HG02943 (cell line): Measurements from ENCODE around the gene SERPINA5.
"Not testable (repeated sequence)": the region's sequence is repeated elsewhere in the genome, so short reads cannot be mapped to it uniquely, and the experiment has no call there.

Source experiments
- ATAC-seq: cut with Tn5 transposase; IDR thresholded peaks from one replicate; pipeline ENCODE4 v1.9.1; 2021; ENCODE audit warnings: mild to moderate bottlenecking, low read depth, moderate library complexity; ENCODE audit not compliant: unreplicated experiment

Gene SERPINA5

GRCh38 chr14:94573475-94574277 is 7.5 kb upstream of the SERPINA5 start:
- ATAC-seq, result no peak

GRCh38 chr14:94574336-94574735 is 6.9 kb upstream of the SERPINA5 start:
- no peak for ATAC-seq

GRCh38 chr14:94575730-94576585 is 5.3 kb upstream of the SERPINA5 start:
- ATAC-seq, result no peak

GRCh38 chr14:94577472-94577871 is 3.8 kb upstream of the SERPINA5 start:
- not testable (repeated sequence) for ATAC-seq

- ATAC-seq, result no peak
These were observed 2.5 kb upstream of the SERPINA5 start for GRCh38 chr14:94578712-94579111.

- ATAC-seq, result no peak
These were observed 1.0 kb downstream of the SERPINA5 start for GRCh38 chr14:94582199-94582750.

- no peak for ATAC-seq
These were observed 1.6 kb downstream of the SERPINA5 start for GRCh38 chr14:94582851-94583250.

- no peak for ATAC-seq
These were observed 2.3 kb downstream of the SERPINA5 start for GRCh38 chr14:94583557-94583956.

GRCh38 chr14:94584591-94585280 is 3.5 kb downstream of the SERPINA5 start:
- ATAC-seq, result no peak

GRCh38 chr14:94586635-94587034 is 5.4 kb downstream of the SERPINA5 start:
- no peak for ATAC-seq

- no peak for ATAC-seq
These were observed 7.1 kb downstream of the SERPINA5 start for GRCh38 chr14:94588311-94588710.

GRCh38 chr14:94591073-94591472 is 9.8 kb downstream of the SERPINA5 start:
- ATAC-seq, result no peak

GRCh38 chr14:94591871-94592270 is 10.6 kb downstream of the SERPINA5 start:
- ATAC-seq, result no peak

- ATAC-seq, result no peak
These were observed 11.2 kb downstream of the SERPINA5 start for GRCh38 chr14:94592457-94592856.

- no peak for ATAC-seq
These were observed 12.1 kb downstream of the SERPINA5 start for GRCh38 chr14:94593376-94593748.

- ATAC-seq, result no peak
These were observed 12.7 kb downstream of the SERPINA5 start for GRCh38 chr14:94593749-94594431.

GRCh38 chr14:94594441-94594840 is 13.2 kb downstream of the SERPINA5 start:
- ATAC-seq, result no peak

- ATAC-seq, result no peak
These were observed 14.7 kb downstream of the SERPINA5 start for GRCh38 chr14:94595912-94596311.

GRCh38 chr14:94596361-94596760 is 15.1 kb downstream of the SERPINA5 start:
- ATAC-seq, result no peak

GRCh38 chr14:94597788-94598187 is 16.6 kb downstream of the SERPINA5 start:
- no peak for ATAC-seq
